H7 (cell line): Measurements from ENCODE around the gene NKX2-3. TPM values are rescaled to one million over a fixed set of nuclear protein-coding genes. Genes with fewer than 3 reads are reported as not detected.

Experiments
- DNase-seq: peaks from one replicate; pipeline ENCODE4 v3.0.0; 2012
- H3K27me3 ChIP-seq: 2 replicates; pipeline ENCODE4 v1.6.0; 2011; ENCODE audit warnings: mild to moderate bottlenecking, low read length; ENCODE audit not compliant: control insufficient read depth, insufficient read depth
- H3K36me3 ChIP-seq: replicated peaks from 2 replicates; pipeline ENCODE4 v1.5.1; 2011; ENCODE audit warnings: low read length; ENCODE audit not compliant: control insufficient read depth, insufficient read depth
- H3K4me3 ChIP-seq: 2 replicates; pipeline ENCODE4 v1.5.1; 2011; ENCODE audit warnings: low read depth, mild to moderate bottlenecking, control low read depth, low read length, moderate library complexity; ENCODE audit not compliant: insufficient read depth
- total RNA-seq: library from RNA; depleted of rRNA; stranded (reverse); fragments of >200 nt; shearing (Covaris generic); gene quantifications from 2 replicates; pipeline ENCODE4 v1.2.3, GENCODE V29; 2014

NKX2-3 gene
- total RNA-seq, 1 experiment from 2014 or later, result not detected

- peaks cover 100% of the 10 kb centered on the region for H3K27me3 ChIP-seq
- DNase-seq, result no peak
- H3K36me3 ChIP-seq, result no peaks in the 10 kb centered on the region
- H3K4me3 ChIP-seq, result no peak overlapping the region
Observed at GRCh38 chr10:99531696-99532593, 797 bp upstream of the NKX2-3 start.

DNA sequence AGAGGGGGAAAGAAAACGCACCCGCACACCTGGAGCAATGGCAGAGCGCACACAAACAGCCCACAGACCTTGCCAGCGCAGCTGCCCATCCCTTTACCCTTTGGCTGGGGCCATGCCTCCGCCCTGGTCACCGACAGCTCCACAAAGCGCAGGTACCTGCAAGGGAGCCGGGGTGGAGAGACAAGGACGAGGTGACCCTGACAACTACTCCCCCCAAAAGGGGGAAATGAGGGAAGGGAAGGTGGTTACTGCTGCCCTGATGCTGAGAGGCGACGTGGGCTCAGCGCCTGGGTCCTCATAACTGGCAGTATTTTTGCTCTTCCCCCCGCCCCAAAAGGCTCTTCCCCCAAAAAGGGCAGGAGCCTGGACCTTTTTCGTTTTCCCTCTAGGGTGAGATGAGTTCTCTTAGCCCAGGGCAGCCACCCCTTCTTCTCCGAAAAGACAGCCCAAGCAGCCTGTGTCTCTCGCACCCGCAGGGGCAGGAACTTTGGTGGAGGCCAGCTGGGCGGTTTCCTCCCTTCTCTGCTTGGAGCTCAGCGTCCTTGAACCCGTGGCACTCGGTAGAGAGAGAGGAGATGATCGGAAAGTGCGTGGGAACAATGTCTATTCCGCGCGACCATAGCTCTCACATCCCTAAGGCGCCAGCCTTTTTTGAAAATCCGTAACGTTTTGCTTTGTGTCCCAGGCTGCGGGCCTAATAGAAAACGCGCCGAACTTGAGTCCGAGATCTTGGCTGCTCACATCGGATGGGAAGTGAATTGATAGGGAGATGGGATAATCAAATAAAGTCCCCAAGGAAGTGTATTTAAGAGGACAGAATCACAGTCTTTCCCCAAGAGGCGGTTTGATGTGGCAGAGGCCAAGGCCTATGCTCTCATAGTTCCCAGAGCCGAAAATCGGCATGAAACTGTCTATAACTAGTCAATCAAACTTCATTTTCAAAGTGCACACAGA lies 1.0 kb downstream of the NKX2-3 start:
- Histone ChIP-seq H3K27me3 (peaks cover 100% of the 10 kb centered on the region), H3K4me3 (no peak overlapping the region), H3K36me3 (no peaks in the 10 kb centered on the region)
- peak; percentile 43 for DNase-seq

DNA sequence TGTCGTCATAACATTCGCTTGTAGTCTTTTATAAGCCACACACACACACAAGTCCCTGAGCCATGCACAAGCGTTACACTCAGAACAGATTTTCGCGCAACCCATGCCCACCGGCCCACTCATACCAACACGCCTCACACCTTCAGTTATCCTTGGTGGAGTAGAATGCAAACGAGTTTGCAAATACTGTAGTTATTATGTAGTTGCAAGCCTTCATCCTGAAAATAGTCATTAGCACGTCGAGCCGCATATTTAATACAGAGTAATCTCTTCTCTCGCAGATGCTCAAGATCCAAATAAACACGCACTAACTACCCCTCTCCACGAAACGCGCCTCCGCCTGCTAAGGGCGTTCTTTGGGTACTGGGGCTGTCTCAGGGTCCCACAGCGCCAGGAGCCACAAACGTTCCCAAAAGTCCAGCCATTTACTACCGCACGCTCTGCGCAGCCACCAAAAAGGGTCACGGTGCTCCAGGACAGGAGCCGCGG lies 1.8 kb downstream of the NKX2-3 start:
- no peak overlapping the region for H3K4me3 ChIP-seq
- H3K36me3 ChIP-seq, result no peaks in the 10 kb centered on the region
- peaks cover 100% of the 10 kb centered on the region for H3K27me3 ChIP-seq
- no peak for DNase-seq

GRCh38 chr10:99534939-99535763 lies 2.4 kb downstream of the NKX2-3 start:
- no peaks in the 10 kb centered on the region for H3K36me3 ChIP-seq
- H3K27me3 ChIP-seq, result peaks cover 100% of the 10 kb centered on the region
- peak; percentile 69 for DNase-seq
- H3K4me3 ChIP-seq, result no peak overlapping the region

DNA sequence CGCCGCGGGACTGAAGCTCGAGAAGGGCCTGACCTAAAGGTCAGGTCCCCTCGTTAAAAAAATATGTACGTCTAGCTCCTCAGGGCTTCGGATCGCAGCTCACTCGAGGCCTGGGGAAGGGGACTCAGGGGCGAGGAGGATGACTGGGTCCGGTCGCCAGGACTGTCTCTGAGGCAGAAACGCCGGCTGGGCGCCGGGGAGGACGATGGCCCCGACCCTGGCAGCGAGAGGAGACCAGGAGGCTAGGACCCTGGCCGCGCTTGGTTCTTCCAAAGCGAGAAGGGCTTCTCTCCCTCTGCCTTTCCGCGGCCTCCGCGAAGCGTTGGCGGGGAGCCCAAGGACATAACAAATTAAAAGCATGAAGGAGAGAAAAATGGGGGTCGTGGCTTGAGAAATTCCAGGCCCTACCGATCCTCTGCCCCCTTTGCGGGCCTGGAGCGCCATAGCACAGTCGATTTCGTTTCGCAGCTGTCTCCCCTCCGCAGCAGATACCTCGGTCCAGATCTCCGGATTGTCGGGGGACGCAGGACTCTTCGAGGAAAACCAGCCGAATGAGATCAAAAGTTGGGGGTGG lies 3.1 kb downstream of the NKX2-3 start:
- Histone ChIP-seq H3K36me3 (no peaks in the 10 kb centered on the region), H3K4me3 (no peak overlapping the region)
- DNase-seq, result peak; percentile 77

DNA sequence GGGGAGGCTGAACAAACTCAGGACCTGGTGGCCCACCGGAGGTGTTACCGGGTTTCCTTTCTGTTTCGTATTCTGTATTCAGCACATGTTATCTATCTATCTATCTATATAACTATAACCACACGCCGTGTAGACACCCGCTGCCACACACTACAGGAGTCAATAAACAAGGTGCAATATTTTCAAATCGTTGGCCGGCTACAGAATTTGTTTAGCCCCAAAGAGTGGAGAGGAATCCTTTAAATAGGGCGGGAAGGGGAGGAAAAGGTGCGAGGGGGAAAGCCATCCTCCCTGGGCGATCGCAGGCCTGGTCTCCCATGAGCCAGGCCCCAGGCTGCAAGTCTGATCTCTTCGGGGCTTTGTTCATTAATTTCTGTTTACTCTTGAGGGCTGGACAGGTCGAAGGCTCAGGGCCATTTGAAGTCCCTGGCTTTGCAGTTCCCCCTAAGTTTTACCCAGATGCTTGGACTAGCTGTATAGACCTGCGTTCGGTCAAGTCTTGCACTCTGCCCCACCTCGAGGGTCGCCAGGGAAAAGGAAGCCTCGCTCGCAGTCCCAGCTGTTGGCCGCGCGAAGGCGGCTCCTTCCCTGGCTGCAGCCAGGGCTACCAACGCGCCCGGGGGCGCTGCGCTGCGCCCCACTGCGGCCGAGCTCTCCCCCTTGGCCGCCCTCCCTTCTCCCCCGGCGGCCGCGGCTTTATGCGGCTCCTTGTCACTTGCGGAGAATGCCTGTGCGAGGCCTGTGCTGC lies 3.8 kb downstream of the NKX2-3 start:
- DNase-seq, result peak; percentile 82
- H3K36me3 ChIP-seq, result no peaks in the 10 kb centered on the region
- H3K4me3 ChIP-seq, result peak overlapping the region; percentile 22; the same call in 1 of the 2 replicates
- peaks cover 100% of the 10 kb centered on the region for H3K27me3 ChIP-seq

More for the DNA sequence above, 3.1 kb downstream of the NKX2-3 start:
- peaks cover 100% of the 10 kb centered on the region for H3K27me3 ChIP-seq

GRCh38 chr10:99537086-99537988 lies 4.6 kb downstream of the NKX2-3 start:
- Histone ChIP-seq H3K36me3 (no peaks in the 10 kb centered on the region), H3K4me3 (peak overlapping the region; percentile 29), H3K27me3 (peaks cover 98% of the 10 kb centered on the region)
- peak; percentile 90 for DNase-seq

GRCh38 chr10:99537989-99538917 lies 5.5 kb downstream of the NKX2-3 start:
- peak; percentile 59 for DNase-seq
- no peak overlapping the region for H3K4me3 ChIP-seq
- no peaks in the 10 kb centered on the region for H3K36me3 ChIP-seq
- H3K27me3 ChIP-seq, result peaks cover 97% of the 10 kb centered on the region

DNA sequence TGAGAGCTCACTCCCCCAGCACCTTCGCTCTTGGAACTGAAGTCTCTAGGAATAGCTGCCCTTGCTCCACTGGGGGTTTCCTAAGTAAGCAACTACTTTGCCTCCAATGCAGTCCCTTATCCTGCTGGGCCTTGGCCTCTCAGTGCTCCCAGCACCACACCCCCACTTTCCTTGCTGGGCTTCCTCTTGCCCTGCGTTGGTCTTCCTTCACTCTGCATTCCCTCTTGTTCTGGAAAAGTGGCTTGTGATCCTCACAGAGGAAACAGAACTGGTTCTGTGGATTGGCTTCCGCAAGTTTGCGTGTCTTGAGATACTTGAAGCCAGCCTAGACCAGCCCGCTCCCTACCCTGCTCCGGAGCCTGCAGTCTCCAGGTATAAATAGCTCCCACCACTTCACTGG lies 6.4 kb downstream of the NKX2-3 start:
- peak; percentile 26 for DNase-seq
- no peaks in the 10 kb centered on the region for H3K36me3 ChIP-seq
- no peak overlapping the region for H3K4me3 ChIP-seq
- H3K27me3 ChIP-seq, result peaks cover 95% of the 10 kb centered on the region

DNA sequence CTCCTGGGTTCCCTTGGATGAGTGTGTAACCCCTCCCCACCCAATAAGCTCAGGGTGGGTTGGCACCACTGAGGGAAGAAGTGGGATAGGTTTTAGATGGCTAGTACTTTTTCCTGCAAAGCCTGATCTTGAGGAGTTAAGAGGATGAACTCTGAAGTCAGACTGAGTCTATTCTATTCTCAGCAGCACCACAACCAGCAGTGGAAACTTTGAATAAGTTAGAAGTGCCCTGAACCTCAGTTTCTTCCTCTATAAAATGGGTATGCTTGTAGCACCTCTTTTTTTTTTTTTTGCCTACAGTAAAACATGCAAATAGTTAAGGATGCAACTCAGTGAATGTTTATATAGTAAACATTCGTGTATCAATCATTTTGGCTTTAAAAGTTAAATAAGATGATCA lies 7.1 kb downstream of the NKX2-3 start:
- no peak for DNase-seq
- no peak overlapping the region for H3K4me3 ChIP-seq
- peaks cover 95% of the 10 kb centered on the region for H3K27me3 ChIP-seq
- H3K36me3 ChIP-seq, result no peaks in the 10 kb centered on the region

DNA sequence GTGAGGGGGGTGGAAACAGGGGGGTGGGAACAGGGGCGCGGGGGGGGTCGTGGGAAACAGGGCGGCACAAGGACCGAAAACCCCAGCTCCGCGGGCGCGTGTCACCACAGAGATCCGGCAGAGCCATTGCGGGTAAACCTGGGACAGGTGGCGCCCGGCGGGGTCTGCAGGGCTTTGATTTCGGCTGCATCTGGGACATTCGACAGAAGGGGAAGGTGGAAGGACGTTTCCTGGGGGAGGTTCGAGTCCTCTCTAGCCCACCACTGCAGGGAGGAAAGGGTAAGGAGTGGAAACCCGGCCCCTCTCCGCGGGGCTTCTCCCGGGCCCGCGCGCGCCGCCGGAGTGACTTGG lies 7.5 kb downstream of the NKX2-3 start:
- H3K36me3 ChIP-seq, result no peaks in the 10 kb centered on the region
- H3K4me3 ChIP-seq, result no peak overlapping the region
- DNase-seq, result peak; percentile 72
- peaks cover 94% of the 10 kb centered on the region for H3K27me3 ChIP-seq
